AG10803 (cell line): ENCODE results near the gene CELF2.

Source experiments
- DNase-seq: peaks from one replicate; pipeline ENCODE4 v3.0.0; 2010; ENCODE audit warnings: low read depth
- H3K4me3 ChIP-seq: 2 replicates; pipeline ENCODE4 v1.5.1; 2011; ENCODE audit warnings: mild to moderate bottlenecking, low read length, control low read depth
- CTCF ChIP-seq: conservative IDR thresholded peaks from 2 replicates; pipeline ENCODE4 v1.5.1; 2011; ENCODE audit warnings: mild to moderate bottlenecking, low read length, control low read depth, inconsistent platforms

CELF2 gene

GRCh38 chr10:11230498-11231167 is 213.0 kb downstream of the CELF2 start:
- H3K4me3 ChIP-seq, result no peak overlapping the region
- no peak for TF ChIP-seq CTCF
- no peak for DNase-seq

GRCh38 chr10:11231285-11231684 is 213.6 kb downstream of the CELF2 start:
- DNase-seq, result no peak
- H3K4me3 ChIP-seq, result no peak overlapping the region
- no peak for TF ChIP-seq CTCF

- H3K4me3 ChIP-seq, result no peak overlapping the region
- no peak for DNase-seq
- TF ChIP-seq CTCF, result no peak
Observed at GRCh38 chr10:11232222-11232961, 214.7 kb downstream of the CELF2 start.

- TF ChIP-seq CTCF, result no peak
- no peak for DNase-seq
- no peak overlapping the region for H3K4me3 ChIP-seq
Observed at GRCh38 chr10:11234857-11235531, 217.3 kb downstream of the CELF2 start.

DNA sequence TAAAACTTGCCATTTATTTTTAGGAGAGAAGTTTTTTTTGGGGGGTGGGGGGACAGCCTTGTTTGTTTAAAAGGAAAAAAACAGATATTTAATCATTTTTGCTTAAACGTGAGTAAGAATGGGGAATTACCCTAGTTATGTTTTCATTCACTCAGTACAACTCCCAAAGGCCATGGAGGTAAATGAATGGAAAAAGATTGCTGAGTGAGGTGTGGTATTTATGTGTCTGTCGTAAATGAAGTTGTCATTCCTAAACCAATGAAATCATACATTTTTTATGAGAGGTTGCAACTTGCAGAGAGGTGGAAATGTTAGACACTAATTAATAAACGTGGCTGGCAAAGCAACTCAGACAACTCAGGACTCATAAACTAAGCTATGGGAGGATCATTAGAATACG is 218.1 kb downstream of the CELF2 start:
- no peak for TF ChIP-seq CTCF
- no peak overlapping the region for H3K4me3 ChIP-seq
- DNase-seq, result no peak

- no peak for TF ChIP-seq CTCF
- no peak overlapping the region for H3K4me3 ChIP-seq
- no peak for DNase-seq
Observed at GRCh38 chr10:11236234-11236633, 218.6 kb downstream of the CELF2 start.

DNA sequence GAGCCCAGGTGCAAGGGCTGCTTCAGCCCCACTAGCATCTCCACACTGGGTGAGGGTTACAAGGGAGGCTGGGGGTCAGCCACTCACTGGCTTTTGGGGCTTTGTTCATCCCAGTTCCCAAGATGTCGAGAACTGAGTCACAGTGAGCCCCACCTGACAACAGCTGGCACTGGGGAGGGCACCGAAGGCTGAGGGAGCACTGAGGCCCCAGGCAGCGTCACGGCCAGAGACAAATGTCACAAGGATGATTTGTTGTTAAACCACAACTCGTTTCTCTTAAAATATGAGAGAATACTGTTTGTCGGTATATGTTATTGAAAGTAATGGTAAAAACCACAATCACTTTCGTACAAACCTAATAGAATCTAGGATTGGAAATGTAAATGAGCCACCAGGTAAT is 219.9 kb downstream of the CELF2 start:
- TF ChIP-seq CTCF, result no peak
- no peak for DNase-seq
- no peak overlapping the region for H3K4me3 ChIP-seq
